ENCODE measurements around the gene ATG3.
A peak's percentile ranks its signal among the peaks of the same experiment; 100 is the strongest.
"Not testable (repeated sequence)": the region's sequence is repeated elsewhere in the genome, so short reads cannot be mapped to it uniquely, and the experiment has no call there.

ATG3 gene

GRCh38 chr3:112560721-112561483, 860 bp downstream of the ATG3 start:
- H3K27ac ChIP-seq (ENCODE audit: low read depth, low read length) = peak overlapping the region; percentile 98; the same call in 1 of the 2 replicates
- H3K4me1 ChIP-seq (ENCODE audit: insufficient read depth, low read length) = peaks cover 33% of the 10 kb centered on the region
- peak overlapping the region; percentile 88 for H3K9ac ChIP-seq (ENCODE audit: low read depth, low read length)
- no peaks in the 10 kb centered on the region for H3K9me3 ChIP-seq (ENCODE audit: insufficient read depth, low read depth, low read length)
- H3K36me3 ChIP-seq (ENCODE audit: insufficient read depth, low read length) = peaks cover 9% of the 10 kb centered on the region
- under 1% methylated on average over 29 of the region's 29 CpGs for WGBS
- no peaks in the 10 kb centered on the region for H3K27me3 ChIP-seq (ENCODE audit: insufficient read depth, low read length)
- peak overlapping the region; percentile 83 for H3K4me3 ChIP-seq (ENCODE audit: low read length)

- Histone ChIP-seq H3K9me3 (ENCODE audit: insufficient read depth, low read depth, low read length) (no peaks in the 10 kb centered on the region), H3K27me3 (ENCODE audit: insufficient read depth, low read length) (no peaks in the 10 kb centered on the region), H3K4me3 (ENCODE audit: low read length) (peak overlapping the region; percentile 83), H3K36me3 (ENCODE audit: insufficient read depth, low read length) (peaks cover 11% of the 10 kb centered on the region), H3K27ac (ENCODE audit: low read depth, low read length) (no peak overlapping the region), H3K4me1 (ENCODE audit: insufficient read depth, low read length) (peaks cover 31% of the 10 kb centered on the region), H3K9ac (ENCODE audit: low read depth, low read length) (peak overlapping the region; percentile 88)
- 0% methylated on average over 1 of the region's 2 CpGs for WGBS
These were observed 1.5 kb downstream of the ATG3 start for GRCh38 chr3:112560307-112560706.

- Histone ChIP-seq H3K9ac (ENCODE audit: low read depth, low read length) (no peak overlapping the region), H3K4me3 (ENCODE audit: low read length) (no peak overlapping the region), H3K36me3 (ENCODE audit: insufficient read depth, low read length) (peaks cover 21% of the 10 kb centered on the region), H3K9me3 (ENCODE audit: insufficient read depth, low read depth, low read length) (no peaks in the 10 kb centered on the region), H3K27ac (ENCODE audit: low read depth, low read length) (no peak overlapping the region), H3K27me3 (ENCODE audit: insufficient read depth, low read length) (no peaks in the 10 kb centered on the region), H3K4me1 (ENCODE audit: insufficient read depth, low read length) (peaks cover 14% of the 10 kb centered on the region)
- no CpG with 5 or more reads among the region's 1 CpG for WGBS
These were observed 3.8 kb downstream of the ATG3 start for GRCh38 chr3:112557976-112558375.

- Histone ChIP-seq H3K4me1 (ENCODE audit: insufficient read depth, low read length) (peaks cover 13% of the 10 kb centered on the region), H3K36me3 (ENCODE audit: insufficient read depth, low read length) (peaks cover 25% of the 10 kb centered on the region), H3K9me3 (ENCODE audit: insufficient read depth, low read depth, low read length) (no peaks in the 10 kb centered on the region), H3K4me3 (ENCODE audit: low read length) (no peak overlapping the region), H3K9ac (ENCODE audit: low read depth, low read length) (no peak overlapping the region), H3K27ac (ENCODE audit: low read depth, low read length) (no peak overlapping the region), H3K27me3 (ENCODE audit: insufficient read depth, low read length) (no peaks in the 10 kb centered on the region)
- WGBS = 100% methylated on average over 1 of the region's 1 CpG
These were observed 6.1 kb downstream of the ATG3 start for GRCh38 chr3:112555535-112556170.

GRCh38 chr3:112550859-112551258, 10.9 kb downstream of the ATG3 start:
- no peak overlapping the region for H3K4me3 ChIP-seq (ENCODE audit: low read length)
- H3K36me3 ChIP-seq (ENCODE audit: insufficient read depth, low read length) = peaks cover 51% of the 10 kb centered on the region
- 68% methylated on average over 1 of the region's 1 CpG for WGBS
- no peak overlapping the region for H3K27ac ChIP-seq (ENCODE audit: low read depth, low read length)
- H3K9ac ChIP-seq (ENCODE audit: low read depth, low read length) = no peak overlapping the region
- H3K9me3 ChIP-seq (ENCODE audit: insufficient read depth, low read depth, low read length) = no peaks in the 10 kb centered on the region
- H3K4me1 ChIP-seq (ENCODE audit: insufficient read depth, low read length) = no peaks in the 10 kb centered on the region
- no peaks in the 10 kb centered on the region for H3K27me3 ChIP-seq (ENCODE audit: insufficient read depth, low read length)

- Histone ChIP-seq H3K27me3 (ENCODE audit: insufficient read depth, low read length) (no peaks in the 10 kb centered on the region), H3K9me3 (ENCODE audit: insufficient read depth, low read depth, low read length) (no peaks in the 10 kb centered on the region), H3K27ac (ENCODE audit: low read depth, low read length) (no peak overlapping the region), H3K36me3 (ENCODE audit: insufficient read depth, low read length) (peaks cover 79% of the 10 kb centered on the region), H3K4me3 (ENCODE audit: low read length) (no peak overlapping the region), H3K9ac (ENCODE audit: low read depth, low read length) (no peak overlapping the region), H3K4me1 (ENCODE audit: insufficient read depth, low read length) (no peaks in the 10 kb centered on the region)
- 92% methylated on average over 5 of the region's 5 CpGs for WGBS
These were observed 15.5 kb downstream of the ATG3 start for GRCh38 chr3:112546216-112546759.

GRCh38 chr3:112539825-112540650, 21.7 kb downstream of the ATG3 start:
- H3K9ac ChIP-seq (ENCODE audit: low read depth, low read length) = no peak overlapping the region
- no peak overlapping the region for H3K4me3 ChIP-seq (ENCODE audit: low read length)
- H3K27me3 ChIP-seq (ENCODE audit: insufficient read depth, low read length) = no peaks in the 10 kb centered on the region
- no peaks in the 10 kb centered on the region for H3K9me3 ChIP-seq (ENCODE audit: insufficient read depth, low read depth, low read length)
- peaks cover 73% of the 10 kb centered on the region for H3K36me3 ChIP-seq (ENCODE audit: insufficient read depth, low read length)
- 100% methylated on average over 1 of the region's 1 CpG for WGBS
- H3K27ac ChIP-seq (ENCODE audit: low read depth, low read length) = no peak overlapping the region
- H3K4me1 ChIP-seq (ENCODE audit: insufficient read depth, low read length) = no peaks in the 10 kb centered on the region

- H3K9ac ChIP-seq (ENCODE audit: low read depth, low read length) = no peak overlapping the region
- H3K27me3 ChIP-seq (ENCODE audit: insufficient read depth, low read length) = no peaks in the 10 kb centered on the region
- H3K4me3 ChIP-seq (ENCODE audit: low read length) = no peak overlapping the region
- peaks cover 71% of the 10 kb centered on the region for H3K36me3 ChIP-seq (ENCODE audit: insufficient read depth, low read length)
- WGBS = no CpG with 5 or more reads among the region's 1 CpG
- no peaks in the 10 kb centered on the region for H3K9me3 ChIP-seq (ENCODE audit: insufficient read depth, low read depth, low read length)
- H3K27ac ChIP-seq (ENCODE audit: low read depth, low read length) = no peak overlapping the region
- H3K4me1 ChIP-seq (ENCODE audit: insufficient read depth, low read length) = no peaks in the 10 kb centered on the region
These were observed 30.4 kb downstream of the ATG3 start for GRCh38 chr3:112531358-112531781.

- H3K4me1 ChIP-seq (ENCODE audit: insufficient read depth, low read length) = no peaks in the 10 kb centered on the region
- H3K9me3 ChIP-seq (ENCODE audit: insufficient read depth, low read depth, low read length) = no peaks in the 10 kb centered on the region
- no peak overlapping the region for H3K4me3 ChIP-seq (ENCODE audit: low read length)
- H3K27me3 ChIP-seq (ENCODE audit: insufficient read depth, low read length) = no peaks in the 10 kb centered on the region
- 84% methylated on average over 3 of the region's 3 CpGs for WGBS
- H3K9ac ChIP-seq (ENCODE audit: low read depth, low read length) = no peak overlapping the region
- peaks cover 64% of the 10 kb centered on the region for H3K36me3 ChIP-seq (ENCODE audit: insufficient read depth, low read length)
- no peak overlapping the region for H3K27ac ChIP-seq (ENCODE audit: low read depth, low read length)
These were observed 31.2 kb downstream of the ATG3 start for GRCh38 chr3:112530573-112530972.

GRCh38 chr3:112524127-112524526, 37.6 kb downstream of the ATG3 start:
- WGBS = 97% methylated on average over 6 of the region's 6 CpGs
- peaks cover 15% of the 10 kb centered on the region for H3K36me3 ChIP-seq (ENCODE audit: insufficient read depth, low read length)
- H3K27ac ChIP-seq (ENCODE audit: low read depth, low read length); H3K4me1 ChIP-seq (ENCODE audit: insufficient read depth, low read length); H3K9me3 ChIP-seq (ENCODE audit: insufficient read depth, low read depth, low read length); H3K4me3 ChIP-seq (ENCODE audit: low read length); H3K27me3 ChIP-seq (ENCODE audit: insufficient read depth, low read length); H3K9ac ChIP-seq (ENCODE audit: low read depth, low read length): not testable (repeated sequence)

All from HUES64 (cell line).